DMS114 treated with DMSO at 0.1 percent for 48 hours (cell line): Measurements from ENCODE around the gene PTPRM.

Source experiments
- DNase-seq: peaks from one replicate; lab custom pipeline; 2025; ENCODE audit not compliant: unreplicated experiment; lab: John Stamatoyannopoulos, UW

PTPRM gene

GRCh38 chr18:7844418-7844817 lies 277.3 kb downstream of the PTPRM start:
- no peak for DNase-seq

- DNase-seq: no peak
These were observed 279.2 kb downstream of the PTPRM start for GRCh38 chr18:7846335-7846734.

GRCh38 chr18:7847357-7848053 lies 280.4 kb downstream of the PTPRM start:
- no peak for DNase-seq

DNA sequence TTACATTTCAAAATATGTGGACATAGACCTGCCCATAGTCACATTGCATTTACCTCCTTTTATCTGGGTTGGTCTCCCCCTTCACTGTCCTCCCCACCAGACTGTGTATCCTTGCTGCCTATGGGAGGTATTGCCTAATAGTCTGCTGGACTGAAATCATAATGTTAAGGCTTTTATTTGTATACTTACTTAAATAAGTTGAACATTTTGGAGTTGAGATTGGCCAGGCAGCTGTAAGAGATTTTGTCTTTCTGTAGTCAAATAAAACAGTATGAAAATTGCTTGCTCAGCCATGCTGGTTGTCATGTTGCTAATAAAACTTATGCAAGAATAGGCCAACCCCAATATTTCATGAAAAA lies 280.9 kb downstream of the PTPRM start:
- no peak for DNase-seq

DNA sequence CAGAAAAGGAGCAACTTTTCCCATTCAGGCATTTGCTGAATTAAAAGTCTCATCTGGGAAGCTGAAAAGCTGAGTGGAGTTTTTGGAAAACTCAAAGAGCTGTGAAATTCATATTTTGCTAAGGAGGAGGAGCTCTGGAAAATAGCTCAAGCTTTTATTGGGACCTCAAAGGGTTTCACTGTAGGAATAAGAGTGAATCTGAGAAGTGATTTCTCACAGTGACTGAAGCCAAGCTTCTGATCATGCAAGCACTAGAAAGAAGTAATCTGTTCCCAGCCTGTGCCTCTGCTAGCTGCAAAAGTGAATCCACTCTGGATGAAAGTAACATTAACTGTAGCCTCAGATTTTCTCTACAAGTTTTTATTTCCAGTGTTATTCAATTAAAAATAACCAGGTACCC lies 283.3 kb downstream of the PTPRM start:
- no peak for DNase-seq

DNA sequence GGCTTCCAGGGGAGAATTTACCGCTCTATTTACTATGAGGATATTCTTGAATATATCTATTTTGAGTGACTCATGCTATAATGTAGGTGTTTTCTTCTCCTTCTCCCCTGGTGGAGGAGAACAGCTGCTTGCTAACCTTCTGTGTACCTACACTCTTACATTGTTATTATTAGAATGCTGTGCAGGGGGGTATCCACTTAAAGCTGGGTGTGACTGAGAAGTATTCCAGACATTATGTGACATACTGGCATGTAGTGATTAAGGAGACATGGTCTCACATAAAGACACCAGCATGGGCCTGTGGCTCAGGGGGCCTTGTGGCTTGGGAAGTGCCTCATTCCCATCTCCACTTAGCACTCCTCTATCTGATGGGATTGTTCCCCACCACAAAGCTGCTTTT lies 287.9 kb downstream of the PTPRM start:
- DNase-seq: no peak

- no peak for DNase-seq
These were observed 288.6 kb downstream of the PTPRM start for GRCh38 chr18:7855671-7856070.

GRCh38 chr18:7856116-7856515 lies 289.0 kb downstream of the PTPRM start:
- DNase-seq: no peak

- DNase-seq: no peak
These were observed 289.6 kb downstream of the PTPRM start for GRCh38 chr18:7856733-7857132.

GRCh38 chr18:7857562-7857961 lies 290.4 kb downstream of the PTPRM start:
- DNase-seq: no peak

- DNase-seq: no peak
These were observed 292.0 kb downstream of the PTPRM start for GRCh38 chr18:7859122-7859521.

DNA sequence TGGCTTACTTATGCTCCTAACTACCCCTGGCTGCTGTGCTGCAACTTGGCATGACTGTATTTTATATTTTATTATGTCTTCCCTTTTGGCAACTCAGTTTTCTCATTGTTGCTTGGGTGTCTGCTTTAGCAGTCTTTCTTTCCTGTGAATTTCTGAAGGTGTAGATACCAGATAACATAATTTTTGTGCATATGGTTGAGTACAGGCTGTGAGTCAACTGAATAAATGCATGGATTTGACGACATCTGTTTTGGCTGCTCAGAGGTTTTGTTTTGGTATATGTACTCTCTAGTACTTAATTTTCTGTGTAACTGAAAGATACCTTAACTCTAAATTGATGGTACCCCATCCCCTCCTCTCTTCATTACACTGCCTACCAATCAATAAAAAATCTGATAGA lies 303.1 kb downstream of the PTPRM start:
- DNase-seq: no peak

DNA sequence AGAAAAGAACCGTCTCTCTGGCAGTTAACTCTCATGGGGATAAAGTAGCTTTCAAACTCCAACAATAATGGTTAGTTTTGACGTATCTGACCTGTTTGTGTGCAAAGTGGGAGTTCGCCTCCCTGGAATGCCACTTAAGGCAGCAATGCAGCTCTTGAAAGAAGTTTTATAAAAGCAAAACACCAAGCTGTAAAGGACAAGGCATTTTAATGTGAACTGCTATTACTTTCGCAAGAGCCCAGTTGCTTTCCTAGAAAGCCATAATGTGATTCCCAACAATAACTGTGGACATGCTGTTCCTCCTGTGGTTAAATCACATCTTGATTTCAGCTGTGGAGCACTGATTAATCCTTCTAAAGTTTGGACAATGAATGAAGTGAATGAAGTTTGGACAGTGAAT lies 303.7 kb downstream of the PTPRM start:
- no peak for DNase-seq

DNA sequence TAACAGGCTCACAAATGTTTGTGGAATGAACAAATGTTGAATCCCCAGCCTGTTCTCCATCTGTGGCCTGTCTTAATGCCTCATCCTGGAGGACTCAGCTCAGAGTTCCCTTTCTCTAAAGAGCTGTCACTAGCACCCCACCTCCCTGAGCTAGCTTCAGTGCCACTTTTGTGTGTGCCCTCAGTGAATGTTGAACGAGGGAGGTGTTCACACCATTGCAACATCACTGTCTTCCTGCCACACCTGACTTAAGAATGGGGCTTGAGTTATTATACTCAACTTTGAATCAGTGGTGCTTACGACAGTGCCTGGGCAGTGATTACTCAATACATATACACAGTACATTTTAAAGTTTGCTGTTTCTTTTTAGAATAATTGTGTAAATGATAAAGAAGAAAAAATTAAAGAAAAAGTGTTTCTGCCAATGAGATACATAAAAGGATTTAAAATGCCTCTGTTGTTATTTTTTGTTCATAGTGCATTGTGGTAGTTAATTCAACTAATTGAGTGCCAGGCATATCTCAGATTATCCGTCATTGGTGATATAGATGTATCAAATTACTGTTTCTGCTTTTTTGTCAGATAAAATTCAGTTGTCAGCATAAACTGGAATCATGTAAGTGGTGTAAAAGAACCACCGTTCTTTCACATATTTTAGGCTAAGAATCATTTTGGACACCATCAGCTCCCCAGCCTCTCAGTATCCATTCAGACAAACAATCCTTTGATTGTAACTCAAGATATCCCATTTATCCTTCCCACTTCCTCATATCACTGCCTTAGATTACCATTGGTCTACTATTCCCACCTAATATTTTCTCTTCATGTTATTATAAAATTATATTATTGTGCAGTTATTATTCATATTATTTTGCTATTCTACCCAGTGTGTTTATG lies 304.7 kb downstream of the PTPRM start:
- DNase-seq: no peak

GRCh38 chr18:7872569-7872968 lies 305.5 kb downstream of the PTPRM start:
- DNase-seq: no peak

DNA sequence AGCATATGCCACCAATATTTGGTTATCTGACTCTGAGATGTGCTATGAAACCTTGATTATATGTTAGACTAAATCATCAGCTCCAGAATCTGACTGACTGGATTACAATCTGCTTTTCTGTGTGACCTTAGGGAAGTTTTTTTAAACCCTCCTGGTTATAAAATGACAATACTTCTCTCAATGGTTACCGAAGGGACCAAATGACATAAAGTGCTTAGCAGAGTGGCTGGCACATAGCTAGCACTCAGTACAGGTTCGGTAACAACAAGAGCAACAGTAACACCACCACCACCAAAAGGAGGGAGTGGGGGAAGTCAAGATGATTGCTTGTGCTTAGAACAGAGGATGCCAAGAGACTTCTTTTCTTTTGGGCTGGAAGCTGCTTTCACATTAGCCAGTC lies 306.2 kb downstream of the PTPRM start:
- DNase-seq: no peak

DNA sequence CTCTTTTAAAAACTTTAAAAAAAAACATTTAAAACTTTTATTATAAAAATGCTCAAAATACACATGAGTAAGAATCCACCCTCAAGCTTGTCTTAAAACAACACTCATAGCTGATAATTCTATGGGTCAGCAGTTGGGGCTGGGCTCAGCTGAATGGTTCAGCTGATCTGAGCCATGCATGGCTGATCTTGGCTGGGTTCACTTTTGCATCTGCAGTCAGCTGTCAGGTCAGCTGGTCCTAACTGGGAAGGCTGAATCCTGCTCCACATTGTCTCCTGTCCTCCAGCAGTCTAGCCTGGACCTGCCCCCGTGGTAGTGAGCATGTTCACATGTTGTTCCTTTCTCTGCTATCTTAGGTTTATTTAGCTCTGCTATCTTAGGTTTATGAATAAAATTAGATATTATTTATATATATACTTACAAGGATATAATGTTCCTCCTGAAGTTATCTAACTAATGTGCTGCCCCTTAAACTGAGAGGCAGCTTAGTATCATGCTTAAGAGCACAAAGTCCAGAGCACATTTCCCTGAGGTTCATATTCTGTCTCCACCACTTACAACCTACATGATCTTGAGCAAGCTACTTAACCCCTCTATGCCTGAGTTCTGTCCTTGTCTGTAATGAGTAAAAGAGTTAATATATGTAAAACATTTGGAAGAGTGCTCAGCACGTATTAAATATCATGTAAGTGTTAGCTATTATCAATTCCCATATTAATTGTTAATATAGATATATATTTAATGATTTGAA lies 309.4 kb downstream of the PTPRM start:
- no peak for DNase-seq

GRCh38 chr18:7877609-7878008 lies 310.5 kb downstream of the PTPRM start:
- DNase-seq: no peak

- DNase-seq: no peak
These were observed 311.4 kb downstream of the PTPRM start for GRCh38 chr18:7878265-7879211.

DNA sequence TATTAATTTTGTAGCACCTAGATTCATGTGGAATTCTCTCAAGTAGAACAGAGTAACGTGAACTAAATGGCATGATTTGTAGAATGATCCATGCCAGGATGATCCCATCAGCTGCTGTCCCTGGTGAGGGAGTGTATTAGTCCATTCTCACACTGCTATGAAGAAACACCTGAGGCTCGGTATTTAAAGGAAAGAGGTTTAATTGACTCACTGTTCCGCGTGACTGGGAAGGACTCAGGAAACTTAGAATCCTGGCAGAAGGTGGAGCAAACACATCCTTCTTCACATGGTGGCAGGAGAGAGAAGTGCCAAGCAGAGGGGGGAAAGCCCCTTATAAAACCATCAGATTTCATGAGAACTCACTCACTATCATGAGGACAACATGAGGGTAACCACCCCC lies 312.6 kb downstream of the PTPRM start:
- no peak for DNase-seq

GRCh38 chr18:7885865-7886264 lies 318.7 kb downstream of the PTPRM start:
- DNase-seq: no peak
